Measurements from ENCODE around the gene AFAP1L2. TPM values are rescaled to one million over a fixed set of nuclear protein-coding genes. Genes with fewer than 3 reads are reported as not detected.
"Not testable (repeated sequence)": the region's sequence is repeated elsewhere in the genome, so short reads cannot be mapped to it uniquely, and the experiment has no call there.

The AFAP1L2 gene
- polyA plus RNA-seq, 1 experiment: 0.22 TPM

DNA sequence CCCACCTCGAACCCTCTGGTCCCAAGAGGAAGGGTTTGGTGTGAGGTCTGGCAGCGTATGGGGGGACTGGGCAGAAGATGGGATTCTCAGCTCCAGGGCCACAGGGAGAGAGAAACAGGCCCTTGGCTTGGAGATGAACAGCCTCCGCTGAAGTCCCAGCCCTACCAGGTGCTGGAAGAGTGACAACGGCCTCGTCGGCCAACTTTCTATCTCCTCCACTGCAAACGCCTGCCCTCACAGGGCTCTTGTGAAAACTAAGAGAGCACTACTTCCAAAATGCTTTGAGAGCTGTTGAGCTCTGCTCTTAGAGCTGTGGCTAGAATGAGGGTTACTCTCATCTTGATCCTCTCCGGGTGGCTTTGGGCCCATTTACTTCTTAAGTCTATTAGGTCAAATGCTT, 63.5 kb downstream of the AFAP1L2 start:
- no peaks in the 10 kb centered on the region for H3K27me3 ChIP-seq (ENCODE audit: control insufficient read depth, insufficient read depth, low read length)
- CTCF ChIA-PET: no interaction called here
- POLR2A ChIA-PET: no interaction called here
- no peaks in the 10 kb centered on the region for H3K36me3 ChIP-seq (ENCODE audit: control insufficient read depth, insufficient read depth, low read length)
- TF ChIP-seq, protein P1, sequence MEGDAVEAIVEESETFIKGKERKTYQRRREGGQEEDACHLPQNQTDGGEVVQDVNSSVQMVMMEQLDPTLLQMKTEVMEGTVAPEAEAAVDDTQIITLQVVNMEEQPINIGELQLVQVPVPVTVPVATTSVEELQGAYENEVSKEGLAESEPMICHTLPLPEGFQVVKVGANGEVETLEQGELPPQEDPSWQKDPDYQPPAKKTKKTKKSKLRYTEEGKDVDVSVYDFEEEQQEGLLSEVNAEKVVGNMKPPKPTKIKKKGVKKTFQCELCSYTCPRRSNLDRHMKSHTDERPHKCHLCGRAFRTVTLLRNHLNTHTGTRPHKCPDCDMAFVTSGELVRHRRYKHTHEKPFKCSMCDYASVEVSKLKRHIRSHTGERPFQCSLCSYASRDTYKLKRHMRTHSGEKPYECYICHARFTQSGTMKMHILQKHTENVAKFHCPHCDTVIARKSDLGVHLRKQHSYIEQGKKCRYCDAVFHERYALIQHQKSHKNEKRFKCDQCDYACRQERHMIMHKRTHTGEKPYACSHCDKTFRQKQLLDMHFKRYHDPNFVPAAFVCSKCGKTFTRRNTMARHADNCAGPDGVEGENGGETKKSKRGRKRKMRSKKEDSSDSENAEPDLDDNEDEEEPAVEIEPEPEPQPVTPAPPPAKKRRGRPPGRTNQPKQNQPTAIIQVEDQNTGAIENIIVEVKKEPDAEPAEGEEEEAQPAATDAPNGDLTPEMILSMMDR (IDR thresholded peaks at IDR 0.05; ENCODE audit: insufficient read depth, low read depth, low read length): no peak
- no peak for DNase-seq (ENCODE audit: low read depth)
- no peak overlapping the region for H3K4me3 ChIP-seq (ENCODE audit: low read depth, low read length)

DNA sequence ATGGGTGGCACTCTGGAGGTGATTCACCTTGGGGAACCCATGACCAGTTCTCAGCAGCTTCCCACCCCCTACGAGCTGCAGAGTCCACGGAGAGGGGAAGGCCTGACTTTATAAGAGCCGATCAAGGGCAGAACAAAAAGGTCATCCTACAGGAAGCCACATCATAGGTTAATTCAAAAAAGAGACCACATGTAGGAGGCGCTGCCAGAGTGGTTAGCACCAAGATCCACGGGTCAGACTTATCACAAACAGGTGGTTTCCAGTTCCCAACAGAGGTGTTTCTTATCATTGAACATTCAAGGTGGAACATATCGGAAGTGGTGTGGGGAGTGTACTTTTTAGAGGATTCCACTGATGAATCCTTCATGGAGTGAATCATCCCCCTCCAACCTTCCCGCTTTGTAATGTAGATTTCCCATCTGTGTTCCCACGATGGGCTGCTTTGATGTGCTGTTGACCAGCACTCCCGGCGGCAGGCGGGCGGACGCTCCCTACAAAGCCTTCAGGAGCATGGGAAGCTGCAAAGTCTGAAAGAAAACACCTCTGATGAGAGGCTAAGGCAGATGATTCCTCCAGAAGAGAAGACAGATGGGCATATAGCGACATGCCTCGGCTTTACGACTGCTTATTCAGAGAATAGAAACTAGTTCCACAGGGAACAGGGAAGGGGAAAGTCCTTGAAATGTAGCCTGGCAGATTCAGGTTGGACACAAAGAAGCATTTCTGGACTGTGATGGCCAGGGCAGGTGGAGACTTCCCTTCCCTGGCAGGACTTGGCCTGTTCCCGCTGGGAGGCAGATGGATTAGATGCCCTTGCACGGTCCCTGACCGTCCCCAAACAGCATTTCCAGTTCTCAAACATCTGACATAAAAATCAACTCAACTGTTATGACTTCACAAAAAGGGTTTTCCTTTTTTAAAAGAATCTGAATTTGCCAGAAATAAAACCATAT, 66.5 kb downstream of the AFAP1L2 start:
- TF ChIP-seq, protein P1 (IDR thresholded peaks at IDR 0.05; ENCODE audit: insufficient read depth, low read depth, low read length): no peak
- no peaks in the 10 kb centered on the region; the same call in 1 of the 2 replicates for H3K27me3 ChIP-seq (ENCODE audit: control insufficient read depth, insufficient read depth, low read length)
- no peak overlapping the region for H3K4me3 ChIP-seq (ENCODE audit: low read depth, low read length)
- POLR2A ChIA-PET: no interaction called here
- DNase-seq (ENCODE audit: low read depth): no peak
- H3K36me3 ChIP-seq (ENCODE audit: control insufficient read depth, insufficient read depth, low read length): no peaks in the 10 kb centered on the region
- CTCF ChIA-PET: no interaction called here

DNA sequence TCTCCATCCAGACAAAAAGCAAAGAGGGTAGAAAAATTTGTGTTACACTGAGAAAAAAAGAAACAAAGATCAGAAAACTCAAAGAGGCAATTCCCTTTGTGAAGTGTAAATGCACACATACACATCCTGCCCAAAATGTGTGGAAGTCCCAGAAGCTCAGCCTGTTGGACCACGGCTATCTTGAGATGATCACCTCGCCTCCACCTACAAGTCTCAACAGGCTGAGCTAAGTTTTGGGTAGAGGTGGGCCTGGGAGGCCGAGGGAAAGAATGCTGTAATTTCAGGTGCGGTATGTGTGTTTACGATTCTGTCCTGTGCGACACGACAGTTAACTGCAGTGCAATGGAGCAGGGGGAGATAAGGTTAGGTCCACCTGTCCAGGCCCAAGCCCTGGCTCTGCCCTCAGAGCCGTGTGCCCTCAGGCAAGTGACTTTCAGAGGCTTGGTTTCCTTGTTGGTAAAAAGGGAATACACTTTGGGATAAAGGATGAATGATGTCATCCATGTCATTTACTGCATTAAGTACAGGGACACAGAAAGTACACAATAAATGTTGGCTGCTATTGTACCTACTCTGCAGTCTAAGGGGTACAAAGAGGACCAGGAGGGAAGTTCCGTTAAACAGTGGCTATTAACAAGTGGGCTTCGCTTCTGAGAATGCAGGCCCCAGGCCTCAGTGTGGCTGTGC, 67.3 kb downstream of the AFAP1L2 start:
- DNase-seq (ENCODE audit: low read depth): no peak
- TF ChIP-seq, protein P1 (IDR thresholded peaks at IDR 0.05; ENCODE audit: insufficient read depth, low read depth, low read length): no peak
- POLR2A ChIA-PET: no interaction called here
- H3K4me3 ChIP-seq (ENCODE audit: low read depth, low read length): no peak overlapping the region
- H3K36me3 ChIP-seq (ENCODE audit: control insufficient read depth, insufficient read depth, low read length): no peaks in the 10 kb centered on the region
- CTCF ChIA-PET: no interaction called here
- H3K27me3 ChIP-seq (ENCODE audit: control insufficient read depth, insufficient read depth, low read length): no peaks in the 10 kb centered on the region; the same call in 1 of the 2 replicates

DNA sequence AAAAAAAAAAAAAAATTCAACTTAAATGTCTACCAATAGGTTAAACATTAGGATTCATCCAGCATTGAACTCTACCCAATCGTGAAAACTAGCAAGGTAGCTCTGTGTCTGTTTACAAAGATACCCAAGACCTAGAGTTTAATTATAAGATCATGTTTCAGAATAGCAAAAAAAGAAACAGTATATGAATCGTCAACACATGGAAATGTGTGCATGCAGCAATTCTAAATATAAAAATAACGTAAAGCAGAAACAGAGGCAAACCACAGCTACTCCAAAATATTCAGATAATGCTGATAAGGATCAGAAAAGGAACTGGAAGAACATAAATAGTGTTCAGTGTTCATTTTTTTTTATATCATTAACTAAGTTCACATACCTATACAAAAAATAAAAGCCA, 68.7 kb downstream of the AFAP1L2 start:
- TF ChIP-seq, protein P1 (IDR thresholded peaks at IDR 0.05; ENCODE audit: insufficient read depth, low read depth, low read length): no peak
- Histone ChIP-seq H3K36me3 (ENCODE audit: control insufficient read depth, insufficient read depth, low read length) (no peaks in the 10 kb centered on the region), H3K27me3 (ENCODE audit: control insufficient read depth, insufficient read depth, low read length) (no peaks in the 10 kb centered on the region; the same call in 1 of the 2 replicates), H3K4me3 (ENCODE audit: low read depth, low read length) (no peak overlapping the region)
- ChIA-PET POLR2A (no interaction called here), CTCF (no interaction called here)
- DNase-seq (ENCODE audit: low read depth): no peak

DNA sequence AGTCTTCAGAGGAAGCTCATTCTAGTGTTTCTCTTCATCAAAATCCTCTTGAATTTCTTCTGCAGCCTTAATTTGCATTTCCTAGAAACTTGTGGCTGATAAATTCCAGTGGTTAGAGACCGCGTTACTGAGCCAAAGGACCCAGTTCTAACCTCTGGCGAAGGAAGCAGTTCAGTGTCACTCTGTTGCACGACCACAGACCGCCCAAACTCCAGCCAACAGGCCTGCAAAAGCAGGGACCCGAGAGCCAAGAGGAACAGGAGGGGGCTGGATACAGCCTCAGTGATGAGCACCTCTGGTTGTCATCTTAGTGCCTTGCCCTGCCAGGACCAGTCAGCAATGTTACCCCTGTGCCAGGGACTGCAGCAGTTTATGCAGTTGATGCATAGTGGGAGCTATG, 70.0 kb downstream of the AFAP1L2 start:
- H3K36me3 ChIP-seq (ENCODE audit: control insufficient read depth, insufficient read depth, low read length): no peaks in the 10 kb centered on the region
- TF ChIP-seq, protein P1 (IDR thresholded peaks at IDR 0.05; ENCODE audit: insufficient read depth, low read depth, low read length): no peak
- no peak for DNase-seq (ENCODE audit: low read depth)
- no peaks in the 10 kb centered on the region; the same call in 1 of the 2 replicates for H3K27me3 ChIP-seq (ENCODE audit: control insufficient read depth, insufficient read depth, low read length)
- ChIA-PET CTCF (no interaction called here), POLR2A (no interaction called here)
- H3K4me3 ChIP-seq (ENCODE audit: low read depth, low read length): no peak overlapping the region

DNA sequence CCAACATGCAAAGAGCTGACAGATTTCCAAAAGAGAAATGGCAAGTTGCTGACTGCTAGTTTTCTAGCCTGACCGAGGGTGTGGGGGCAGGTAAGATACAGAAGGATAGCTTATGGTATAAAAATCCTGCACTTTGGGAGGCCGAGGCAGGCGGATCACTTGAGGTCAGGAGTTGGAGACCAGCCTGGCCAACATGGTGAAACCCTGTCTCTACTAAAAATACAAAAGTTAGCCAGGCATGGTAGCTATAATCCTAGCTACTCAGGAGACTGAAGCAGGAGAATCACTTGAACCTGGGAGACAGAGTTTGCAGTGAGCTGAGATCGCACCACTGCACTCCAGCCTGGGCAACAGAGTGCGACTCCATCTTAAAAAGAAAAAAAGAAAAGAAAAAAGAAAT, 70.9 kb downstream of the AFAP1L2 start:
- CTCF ChIA-PET: interaction anchor here (1.1 kb wide), 1 partner anchor 29 kb away, joined by 3 read pairs; no protein-coding TSS in a partner anchor
- POLR2A ChIA-PET; H3K4me3 ChIP-seq (ENCODE audit: low read depth, low read length); DNase-seq (ENCODE audit: low read depth); H3K36me3 ChIP-seq (ENCODE audit: control insufficient read depth, insufficient read depth, low read length); H3K27me3 ChIP-seq (ENCODE audit: control insufficient read depth, insufficient read depth, low read length): not testable (repeated sequence)

All from BJ (cell line).